ENCODE data around the gene IREB2.

The IREB2 gene

GRCh38 chr15:78452485-78452884 is 14.5 kb downstream of the IREB2 start:
- H3K4me3 ChIP-seq (ENCODE audit: low read length in 2 of 2) = no peak overlapping the region
- no peak overlapping the region for H3K27ac ChIP-seq (replicated peaks; ENCODE audit: low read length)
- H3K18ac ChIP-seq (ENCODE audit: low read length) = no peak overlapping the region
- H4K8ac ChIP-seq (ENCODE audit: low read depth, low read length) = no peak overlapping the region
- H3K27me3 ChIP-seq (ENCODE audit: control insufficient read depth in 3 of 3, insufficient read depth in 3 of 3, low read depth in 1 of 3, low read length in 3 of 3) = no peaks in the 10 kb centered on the region
- H2BK5ac ChIP-seq (ENCODE audit: low read length) = no peak overlapping the region
- no peak for DNase-seq (ENCODE audit: low spot score)
- H2BK12ac ChIP-seq (ENCODE audit: low read length) = no peak overlapping the region
- no peak overlapping the region for H2AK5ac ChIP-seq (ENCODE audit: low read depth, low read length)
- H4K91ac ChIP-seq (ENCODE audit: low read depth, low read length, poor library complexity) = no peak overlapping the region
- no CpG with 5 or more reads among the region's 3 CpGs for WGBS, 2 donors (ENCODE audit: extremely low coverage in 2 of 2, insufficient read length in 2 of 2, insufficient replicate concordance in 1 of 2)
- peaks cover 13% of the 10 kb centered on the region for H3K79me1 ChIP-seq (ENCODE audit: low read depth, low read length)
- H2AFZ ChIP-seq (ENCODE audit: low read length) = no peak overlapping the region
- H3K23ac ChIP-seq (ENCODE audit: low read depth, low read length, poor library complexity) = no peak overlapping the region
- no peaks in the 10 kb centered on the region for H3K4me1 ChIP-seq (ENCODE audit: control insufficient read depth in 2 of 2, insufficient read depth in 1 of 2, low read depth in 1 of 2, low read length in 2 of 2)
- no peak overlapping the region for H3K4me2 ChIP-seq (ENCODE audit: insufficient read depth, low read length, poor library complexity, severe bottlenecking)
- H2BK15ac ChIP-seq (ENCODE audit: low read length) = no peak overlapping the region
- no peak overlapping the region for H2BK120ac ChIP-seq (ENCODE audit: low read depth, low read length)
- H3K9ac ChIP-seq (ENCODE audit: low read depth, low read length, poor library complexity) = no peak overlapping the region
- no peak overlapping the region for H3K4ac ChIP-seq (ENCODE audit: low read length)
- H3K36me3 ChIP-seq (replicated peaks in 1 of 2; ENCODE audit: control insufficient read depth in 2 of 2, insufficient read depth in 2 of 2, low read length in 2 of 2) = peaks cover 5 to 54% of the 10 kb centered on the region in 2 donors
- no peaks in the 10 kb centered on the region for H3K9me3 ChIP-seq (replicated peaks in 1 of 2; ENCODE audit: control insufficient read depth in 2 of 2, insufficient read depth in 1 of 2, low read depth in 1 of 2, low read length in 2 of 2)
- H3K14ac ChIP-seq (ENCODE audit: low read length) = no peak overlapping the region

GRCh38 chr15:78453447-78453846 is 15.4 kb downstream of the IREB2 start:
- Histone ChIP-seq H2AFZ (ENCODE audit: low read length) (no peak overlapping the region), H3K36me3 (replicated peaks in 1 of 2; ENCODE audit: control insufficient read depth in 2 of 2, insufficient read depth in 2 of 2, low read length in 2 of 2) (peaks cover 2 to 51% of the 10 kb centered on the region in 2 donors), H3K4me3 (ENCODE audit: low read length in 2 of 2) (no peak overlapping the region), H2BK12ac (ENCODE audit: low read length) (no peak overlapping the region), H2BK15ac (ENCODE audit: low read length) (no peak overlapping the region), H2BK5ac (ENCODE audit: low read length) (no peak overlapping the region), H3K79me1 (ENCODE audit: low read depth, low read length) (peaks cover 10% of the 10 kb centered on the region), H3K4me2 (ENCODE audit: insufficient read depth, low read length, poor library complexity, severe bottlenecking) (no peak overlapping the region), H3K4ac (ENCODE audit: low read length) (no peak overlapping the region), H3K14ac (ENCODE audit: low read length) (no peak overlapping the region), H3K23ac (ENCODE audit: low read depth, low read length, poor library complexity) (no peak overlapping the region), H3K18ac (ENCODE audit: low read length) (no peak overlapping the region), H3K27ac (replicated peaks; ENCODE audit: low read length) (no peak overlapping the region), H3K9ac (ENCODE audit: low read depth, low read length, poor library complexity) (no peak overlapping the region), H3K9me3 (replicated peaks in 1 of 2; ENCODE audit: control insufficient read depth in 2 of 2, insufficient read depth in 1 of 2, low read depth in 1 of 2, low read length in 2 of 2) (no peaks in the 10 kb centered on the region), H4K91ac (ENCODE audit: low read depth, low read length, poor library complexity) (no peak overlapping the region), H3K4me1 (ENCODE audit: control insufficient read depth in 2 of 2, insufficient read depth in 1 of 2, low read depth in 1 of 2, low read length in 2 of 2) (no peaks in the 10 kb centered on the region), H2BK120ac (ENCODE audit: low read depth, low read length) (no peak overlapping the region), H3K27me3 (ENCODE audit: control insufficient read depth in 3 of 3, insufficient read depth in 3 of 3, low read depth in 1 of 3, low read length in 3 of 3) (no peaks in the 10 kb centered on the region), H4K8ac (ENCODE audit: low read depth, low read length) (no peak overlapping the region), H2AK5ac (ENCODE audit: low read depth, low read length) (no peak overlapping the region)
- 100% methylated on average over 1 of the region's 2 CpGs; no CpG with 5 or more reads in 1 of the 2 donors for WGBS, 2 donors (ENCODE audit: extremely low coverage in 2 of 2, insufficient read length in 2 of 2, insufficient replicate concordance in 1 of 2)
- DNase-seq (ENCODE audit: low spot score) = no peak

DNA sequence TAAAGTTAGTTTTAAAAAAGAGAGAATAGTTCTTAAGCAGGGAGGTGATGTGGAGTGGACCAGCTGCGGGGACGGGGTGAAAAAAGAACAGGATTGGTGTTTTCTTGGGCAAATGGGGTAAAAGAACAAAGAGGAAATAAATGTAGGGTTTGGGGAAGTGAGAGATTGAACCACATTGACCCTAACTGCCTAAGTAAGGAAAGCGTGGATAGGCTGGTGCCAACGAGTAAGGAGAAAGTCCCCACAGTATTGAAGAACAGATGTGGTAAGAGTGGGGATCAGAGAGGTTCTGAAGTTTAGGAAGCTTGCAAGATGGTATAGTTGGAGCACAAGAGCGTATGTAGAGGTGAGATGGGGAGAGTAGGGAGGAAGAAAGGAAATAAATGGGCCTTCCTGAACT is 17.0 kb downstream of the IREB2 start:
- H3K27ac ChIP-seq (replicated peaks; ENCODE audit: low read length) = no peak overlapping the region
- WGBS, 2 donors (ENCODE audit: extremely low coverage in 2 of 2, insufficient read length in 2 of 2, insufficient replicate concordance in 1 of 2) = 100% methylated on average over 1 of the region's 5 CpGs; no CpG with 5 or more reads in 1 of the 2 donors

DNA sequence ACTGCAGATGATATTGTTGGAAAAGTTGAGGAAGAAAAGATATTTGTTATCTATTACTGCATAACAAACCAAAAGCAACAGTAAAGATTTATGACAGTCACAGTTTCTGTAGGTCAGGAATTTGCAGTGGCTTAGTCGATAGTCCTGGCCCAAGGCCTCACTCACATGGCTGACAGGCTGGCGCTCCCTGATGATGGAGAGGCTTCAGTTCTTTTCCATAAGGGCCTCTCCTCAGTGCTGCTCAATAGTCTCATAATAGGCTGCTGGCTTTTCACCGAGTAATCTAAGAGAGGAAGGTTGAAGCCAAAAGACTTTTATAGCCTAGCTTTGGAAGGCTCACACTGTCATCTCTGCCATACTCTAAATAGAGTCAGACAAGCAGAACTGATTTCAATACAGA is 17.7 kb downstream of the IREB2 start:
- no peak overlapping the region for H3K23ac ChIP-seq (ENCODE audit: low read depth, low read length, poor library complexity)
- no peak overlapping the region for H4K8ac ChIP-seq (ENCODE audit: low read depth, low read length)
- DNase-seq (ENCODE audit: low spot score) = no peak
- no CpG with 5 or more reads among the region's 3 CpGs for WGBS, 2 donors (ENCODE audit: extremely low coverage in 2 of 2, insufficient read length in 2 of 2, insufficient replicate concordance in 1 of 2)
- H2BK12ac ChIP-seq (ENCODE audit: low read length) = no peak overlapping the region
- H3K4ac ChIP-seq (ENCODE audit: low read length) = no peak overlapping the region
- H4K91ac ChIP-seq (ENCODE audit: low read depth, low read length, poor library complexity) = no peak overlapping the region
- no peak overlapping the region for H2BK15ac ChIP-seq (ENCODE audit: low read length)
- H2AK5ac ChIP-seq (ENCODE audit: low read depth, low read length) = no peak overlapping the region
- no peak overlapping the region for H3K4me3 ChIP-seq (ENCODE audit: low read length in 2 of 2)
- no peak overlapping the region for H2BK120ac ChIP-seq (ENCODE audit: low read depth, low read length)
- no peaks in the 10 kb centered on the region for H3K4me1 ChIP-seq (ENCODE audit: control insufficient read depth in 2 of 2, insufficient read depth in 1 of 2, low read depth in 1 of 2, low read length in 2 of 2)
- no peaks in the 10 kb centered on the region for H3K27me3 ChIP-seq (ENCODE audit: control insufficient read depth in 3 of 3, insufficient read depth in 3 of 3, low read depth in 1 of 3, low read length in 3 of 3)
- H3K9me3 ChIP-seq (replicated peaks in 1 of 2; ENCODE audit: control insufficient read depth in 2 of 2, insufficient read depth in 1 of 2, low read depth in 1 of 2, low read length in 2 of 2) = no peaks in the 10 kb centered on the region
- peaks cover 0 to 47% of the 10 kb centered on the region in 2 donors for H3K36me3 ChIP-seq (replicated peaks in 1 of 2; ENCODE audit: control insufficient read depth in 2 of 2, insufficient read depth in 2 of 2, low read length in 2 of 2)
- no peak overlapping the region for H3K4me2 ChIP-seq (ENCODE audit: insufficient read depth, low read length, poor library complexity, severe bottlenecking)
- H2AFZ ChIP-seq (ENCODE audit: low read length) = no peak overlapping the region
- H2BK5ac ChIP-seq (ENCODE audit: low read length) = no peak overlapping the region
- H3K14ac ChIP-seq (ENCODE audit: low read length) = no peak overlapping the region
- H3K9ac ChIP-seq (ENCODE audit: low read depth, low read length, poor library complexity) = no peak overlapping the region
- H3K79me1 ChIP-seq (ENCODE audit: low read depth, low read length) = peaks cover 6% of the 10 kb centered on the region
- H3K27ac ChIP-seq (replicated peaks; ENCODE audit: low read length) = no peak overlapping the region
- H3K18ac ChIP-seq (ENCODE audit: low read length) = no peak overlapping the region

More for the DNA sequence above, 17.0 kb downstream of the IREB2 start:
- H3K18ac ChIP-seq (ENCODE audit: low read length) = no peak overlapping the region
- peaks cover 0 to 48% of the 10 kb centered on the region in 2 donors for H3K36me3 ChIP-seq (replicated peaks in 1 of 2; ENCODE audit: control insufficient read depth in 2 of 2, insufficient read depth in 2 of 2, low read length in 2 of 2)
- no peak overlapping the region for H4K91ac ChIP-seq (ENCODE audit: low read depth, low read length, poor library complexity)
- H3K4me1 ChIP-seq (ENCODE audit: control insufficient read depth in 2 of 2, insufficient read depth in 1 of 2, low read depth in 1 of 2, low read length in 2 of 2) = no peaks in the 10 kb centered on the region
- no peak overlapping the region for H3K4ac ChIP-seq (ENCODE audit: low read length)
- no peak overlapping the region for H2AK5ac ChIP-seq (ENCODE audit: low read depth, low read length)
- no peak overlapping the region for H2BK12ac ChIP-seq (ENCODE audit: low read length)
- no peaks in the 10 kb centered on the region for H3K27me3 ChIP-seq (ENCODE audit: control insufficient read depth in 3 of 3, insufficient read depth in 3 of 3, low read depth in 1 of 3, low read length in 3 of 3)
- no peak overlapping the region for H2BK15ac ChIP-seq (ENCODE audit: low read length)
- no peak overlapping the region for H3K23ac ChIP-seq (ENCODE audit: low read depth, low read length, poor library complexity)
- H2BK5ac ChIP-seq (ENCODE audit: low read length) = no peak overlapping the region
- peaks cover 10% of the 10 kb centered on the region for H3K79me1 ChIP-seq (ENCODE audit: low read depth, low read length)
- DNase-seq (ENCODE audit: low spot score) = no peak
- no peak overlapping the region for H4K8ac ChIP-seq (ENCODE audit: low read depth, low read length)
- H3K9me3 ChIP-seq (replicated peaks in 1 of 2; ENCODE audit: control insufficient read depth in 2 of 2, insufficient read depth in 1 of 2, low read depth in 1 of 2, low read length in 2 of 2) = no peaks in the 10 kb centered on the region
- H3K4me2 ChIP-seq (ENCODE audit: insufficient read depth, low read length, poor library complexity, severe bottlenecking) = no peak overlapping the region
- H2AFZ ChIP-seq (ENCODE audit: low read length) = no peak overlapping the region
- no peak overlapping the region for H3K14ac ChIP-seq (ENCODE audit: low read length)
- no peak overlapping the region for H2BK120ac ChIP-seq (ENCODE audit: low read depth, low read length)
- no peak overlapping the region for H3K4me3 ChIP-seq (ENCODE audit: low read length in 2 of 2)
- H3K9ac ChIP-seq (ENCODE audit: low read depth, low read length, poor library complexity) = no peak overlapping the region

Measured in neuronal stem cell (in vitro differentiated cells).